ENCODE data around the gene SMIM38.

The SMIM38 gene

DNA sequence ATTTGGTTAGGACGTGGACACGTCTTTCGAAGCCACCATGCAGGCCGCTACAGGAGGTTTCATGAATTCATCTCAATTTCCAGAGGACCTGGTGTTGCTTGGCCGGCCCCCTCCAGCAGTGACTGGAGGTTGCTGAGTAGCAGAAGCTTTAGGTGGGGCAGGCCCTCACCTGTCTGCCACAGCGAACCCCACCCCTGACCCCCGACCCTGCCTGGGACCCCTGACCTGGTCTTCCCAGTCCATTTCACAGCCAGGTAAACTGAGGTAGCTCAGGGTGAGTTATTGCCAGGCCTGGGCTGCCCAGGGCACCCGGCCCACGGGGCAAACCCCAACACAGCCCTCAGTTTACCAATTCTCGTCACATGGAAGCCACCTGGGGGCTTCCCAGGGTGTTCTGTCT lies 39.1 kb upstream of the SMIM38 start:
- H3K4me3 Mint-ChIP-seq: no peak overlapping the region
- peaks cover 6% of the 10 kb centered on the region for H3K4me1 Mint-ChIP-seq
- no peak overlapping the region for H3K27ac Mint-ChIP-seq
- no peaks in the 10 kb centered on the region for H3K9me3 Mint-ChIP-seq
- H3K36me3 Mint-ChIP-seq: no peaks in the 10 kb centered on the region
- no peak for DNase-seq (ENCODE audit: low spot score in 2 of 2)
- no peak for ATAC-seq

DNA sequence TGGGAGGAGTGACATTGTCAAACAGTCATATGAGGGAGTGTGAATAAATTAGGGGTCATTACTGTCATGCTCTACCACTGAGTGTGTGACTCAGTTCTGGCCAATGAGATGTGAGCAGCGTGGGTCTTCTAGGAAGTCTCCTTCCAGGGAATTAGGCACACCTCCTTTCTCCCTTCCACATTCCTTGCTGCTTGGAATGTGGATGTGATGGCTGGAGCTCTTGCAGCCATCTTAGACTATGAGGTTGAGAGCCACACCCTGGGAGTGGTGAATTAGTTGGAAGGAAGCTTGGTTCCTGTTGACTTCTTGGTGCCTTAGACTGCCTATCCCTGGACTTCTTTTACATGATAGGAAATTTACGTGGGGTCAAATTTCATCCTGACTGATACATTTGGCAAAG lies 36.5 kb upstream of the SMIM38 start:
- ATAC-seq (no peak), DNase-seq (ENCODE audit: low spot score in 2 of 2) (no peak)
- Mint-ChIP-seq H3K36me3 (no peaks in the 10 kb centered on the region), H3K4me1 (peaks cover 15% of the 10 kb centered on the region), H3K27ac (no peak overlapping the region), H3K4me3 (no peak overlapping the region), H3K9me3 (no peaks in the 10 kb centered on the region)

DNA sequence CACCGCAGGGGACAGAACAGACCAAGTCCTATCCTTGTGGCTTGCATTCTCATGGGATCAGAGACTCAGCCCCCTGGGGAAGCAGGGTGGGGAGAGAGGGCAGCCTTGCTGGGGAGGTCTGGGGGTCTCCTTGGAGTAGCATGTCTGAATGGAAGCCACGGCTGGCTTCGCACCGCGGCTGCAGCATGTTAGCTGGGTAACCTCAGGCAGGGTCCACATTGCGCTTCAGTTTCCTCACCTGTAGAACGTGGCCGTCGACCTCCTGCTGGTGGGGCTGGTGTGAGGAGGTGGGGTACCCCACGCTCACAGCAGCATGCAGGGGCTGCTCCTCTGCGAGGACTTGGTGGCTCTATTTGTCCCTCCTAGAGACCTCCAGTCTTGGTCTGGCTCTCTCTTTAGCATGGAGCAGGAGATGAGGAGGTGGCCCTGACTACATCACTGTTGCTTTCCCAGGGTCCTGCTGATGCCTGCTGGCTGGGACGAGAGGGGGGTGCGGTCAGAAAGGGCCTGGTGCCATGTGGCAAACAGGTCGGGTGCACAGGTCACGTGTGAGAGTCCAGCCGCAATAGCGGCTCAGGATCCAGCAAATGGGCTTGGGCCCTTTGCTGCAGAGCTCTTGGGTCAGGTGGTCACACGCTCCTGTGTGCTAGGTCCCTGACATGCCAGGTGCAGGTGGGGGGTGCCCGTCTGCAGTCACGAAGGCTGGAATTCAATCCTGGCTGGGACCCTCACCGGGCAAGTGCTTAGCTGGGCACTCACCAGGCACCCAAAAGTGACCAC lies 35.4 kb upstream of the SMIM38 start:
- ATAC-seq (no peak), DNase-seq (ENCODE audit: low spot score in 2 of 2) (no peak)
- H3K36me3 Mint-ChIP-seq: no peaks in the 10 kb centered on the region
- H3K9me3 Mint-ChIP-seq: peaks cover 3% of the 10 kb centered on the region
- H3K27ac Mint-ChIP-seq: no peak overlapping the region
- H3K4me1 Mint-ChIP-seq: peaks cover 15% of the 10 kb centered on the region
- no peak overlapping the region for H3K4me3 Mint-ChIP-seq

DNA sequence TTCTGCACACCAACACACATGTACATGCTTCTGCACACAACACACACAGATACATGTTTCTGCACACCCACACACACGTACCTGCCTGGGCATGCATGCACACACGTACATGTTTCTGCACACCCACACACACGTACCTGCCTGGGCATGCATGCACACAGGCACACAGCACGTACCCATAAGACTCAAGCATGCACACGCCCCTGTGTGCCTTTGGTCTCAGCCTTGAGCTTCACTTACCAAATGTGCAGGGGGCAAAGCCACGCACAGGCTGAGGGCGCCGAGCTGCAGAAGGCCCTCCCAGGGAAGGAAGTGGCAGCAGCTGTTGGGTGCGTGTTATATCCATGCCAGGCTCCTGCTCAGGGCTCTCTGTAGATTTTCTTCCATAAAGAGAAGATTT lies 34.7 kb upstream of the SMIM38 start:
- Mint-ChIP-seq H3K36me3 (no peaks in the 10 kb centered on the region), H3K27ac (no peak overlapping the region), H3K4me1 (peaks cover 15% of the 10 kb centered on the region), H3K4me3 (no peak overlapping the region), H3K9me3 (peaks cover 3% of the 10 kb centered on the region)
- ATAC-seq (no peak), DNase-seq (ENCODE audit: low spot score in 2 of 2) (no peak)

DNA sequence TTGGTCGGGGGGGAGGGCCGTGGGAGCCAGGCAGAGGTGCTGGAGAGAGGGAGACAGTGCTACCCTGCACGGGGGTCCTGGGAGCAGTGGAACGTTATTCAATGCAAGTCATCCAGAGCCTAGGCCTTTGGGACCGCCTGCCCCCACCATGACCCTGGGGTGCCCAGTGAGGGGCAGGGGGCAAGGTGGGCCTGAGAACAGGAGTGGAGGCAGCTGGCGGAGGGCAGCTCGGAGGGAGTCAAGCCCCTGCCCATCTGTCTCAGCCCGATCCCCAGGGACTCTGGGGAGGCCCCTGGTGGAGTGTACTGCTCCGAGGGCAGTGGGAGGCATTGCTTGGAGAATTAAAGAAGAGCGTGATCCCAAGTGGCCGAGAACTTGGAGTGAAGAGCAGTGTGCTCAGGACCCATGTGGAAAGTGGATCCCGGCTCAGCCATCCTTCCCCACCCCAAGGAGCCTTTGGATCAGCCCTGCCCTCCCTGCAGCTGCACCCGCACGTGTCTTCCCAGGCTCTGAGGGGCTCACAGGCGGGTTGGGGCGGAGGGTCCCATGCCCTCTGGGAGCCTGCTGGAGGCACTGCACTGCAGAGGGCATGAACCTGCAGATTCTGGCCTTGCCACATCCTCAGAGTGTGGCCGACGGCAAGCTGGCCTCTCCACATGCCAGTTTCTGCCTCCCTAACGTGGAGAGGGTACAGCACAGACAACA lies 34.0 kb upstream of the SMIM38 start:
- Mint-ChIP-seq H3K27ac (no peak overlapping the region), H3K9me3 (peaks cover 3% of the 10 kb centered on the region), H3K4me3 (no peak overlapping the region), H3K36me3 (no peaks in the 10 kb centered on the region), H3K4me1 (peaks cover 15% of the 10 kb centered on the region)
- DNase-seq (ENCODE audit: low spot score in 2 of 2) (no peak), ATAC-seq (no peak)

DNA sequence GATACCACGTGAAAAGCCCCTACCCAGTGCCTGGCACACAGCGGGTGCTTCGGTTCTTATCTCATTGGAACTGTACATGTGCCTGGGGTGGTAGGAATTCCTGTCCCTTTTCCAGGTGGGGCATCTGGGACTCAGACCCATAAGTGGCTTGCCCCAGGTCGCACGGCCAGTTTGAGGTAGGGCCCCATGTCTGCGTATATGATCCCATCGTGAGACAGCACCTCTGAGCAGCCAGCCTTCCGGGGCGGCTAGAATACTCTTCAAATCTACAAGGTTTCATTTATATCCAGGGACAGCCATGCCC lies 33.5 kb upstream of the SMIM38 start:
- Mint-ChIP-seq H3K9me3 (peaks cover 3% of the 10 kb centered on the region), H3K4me1 (peaks cover 15% of the 10 kb centered on the region), H3K36me3 (no peaks in the 10 kb centered on the region), H3K27ac (no peak overlapping the region), H3K4me3 (no peak overlapping the region)
- DNase-seq (ENCODE audit: low spot score in 2 of 2) (no peak), ATAC-seq (no peak)

DNA sequence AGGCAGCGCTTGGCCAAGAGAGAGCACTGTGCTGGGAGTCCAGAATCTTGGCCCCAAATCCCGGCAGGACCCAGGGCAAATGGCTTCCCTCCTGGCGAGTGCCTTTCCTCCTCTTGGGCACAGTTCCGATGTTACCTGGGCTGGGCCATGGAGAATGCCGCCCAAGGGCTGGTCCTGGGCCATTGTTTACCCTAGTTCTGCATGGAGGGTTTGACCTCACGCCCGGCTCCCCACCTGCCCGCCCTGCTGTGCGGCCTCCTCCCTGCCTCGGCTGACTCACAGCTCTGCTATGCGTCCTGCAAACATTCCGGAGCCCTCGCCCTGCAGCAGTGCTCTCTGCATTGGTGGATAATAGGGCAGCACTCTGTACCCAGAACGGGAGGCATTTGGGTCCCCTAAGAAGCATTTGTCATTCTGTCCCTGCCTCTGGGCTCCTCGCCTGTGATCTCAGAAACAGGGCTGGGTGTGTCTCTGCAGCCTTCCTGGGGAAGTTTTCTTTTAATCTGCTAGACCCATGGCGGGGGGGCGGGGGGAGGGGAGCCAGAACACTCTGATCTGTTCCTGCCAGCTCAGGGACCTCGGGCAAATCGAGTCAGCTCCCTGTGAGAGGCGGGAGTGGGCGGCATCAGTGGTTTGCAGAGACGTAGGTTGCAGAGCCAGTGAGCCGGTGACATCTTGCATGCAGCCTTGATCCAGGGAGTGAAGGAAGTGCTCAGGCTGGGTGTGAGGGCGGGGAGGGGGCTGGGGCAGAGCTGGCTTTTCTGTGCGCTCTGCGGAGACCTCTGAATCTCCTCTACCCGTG lies 32.9 kb upstream of the SMIM38 start:
- ATAC-seq: peak; percentile 78
- Mint-ChIP-seq H3K36me3 (no peaks in the 10 kb centered on the region), H3K9me3 (peaks cover 3% of the 10 kb centered on the region), H3K4me3 (peak overlapping the region; percentile 16), H3K4me1 (peaks cover 15% of the 10 kb centered on the region), H3K27ac (no peak overlapping the region)
- DNase-seq (ENCODE audit: low spot score in 2 of 2): no peak

DNA sequence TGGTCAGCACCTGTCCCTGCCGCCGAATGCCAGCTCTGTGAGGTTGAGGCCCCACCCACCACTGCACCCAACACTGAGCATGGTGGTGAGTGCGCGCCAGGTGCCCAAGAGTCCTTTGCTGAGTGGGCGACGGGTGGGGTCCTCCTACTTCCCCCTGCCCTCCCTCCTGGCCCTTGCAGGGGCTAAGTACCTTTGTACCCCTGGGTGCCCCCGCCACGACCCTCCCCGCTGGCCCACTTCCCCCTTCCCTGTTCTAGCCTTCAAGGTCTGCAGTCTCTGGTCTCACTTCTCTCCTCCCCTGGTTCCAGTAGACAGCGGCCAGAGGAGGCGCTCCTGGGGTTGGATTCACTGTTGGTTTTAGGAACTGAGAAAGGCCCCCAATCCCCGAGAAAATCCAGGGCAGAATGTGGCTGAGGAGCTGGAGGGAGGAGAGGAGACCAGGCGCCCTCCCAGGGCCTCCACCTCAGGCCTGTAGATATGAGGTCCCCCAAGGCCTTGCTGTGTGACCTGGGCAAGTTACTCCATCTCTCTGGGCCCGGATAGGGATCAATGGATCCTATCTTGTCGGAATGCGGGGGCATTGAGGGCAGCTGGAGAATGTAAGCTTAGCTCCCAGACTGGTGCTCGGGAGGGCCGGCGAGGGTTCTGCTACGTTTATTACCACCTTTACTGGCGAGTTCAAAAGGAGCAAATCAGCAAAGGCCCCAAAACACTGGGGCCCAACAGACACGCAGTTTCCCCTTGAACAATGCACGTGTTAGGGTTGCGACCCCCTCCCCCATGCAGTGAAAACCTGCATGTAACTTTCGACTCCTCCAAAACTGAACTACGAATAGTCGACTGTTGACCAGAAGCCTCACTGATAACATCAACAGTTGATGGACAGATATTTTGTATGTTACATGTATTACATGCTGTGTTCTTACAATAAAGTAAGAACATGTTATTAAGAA lies 31.9 kb upstream of the SMIM38 start:
- no peaks in the 10 kb centered on the region for H3K36me3 Mint-ChIP-seq
- H3K4me1 Mint-ChIP-seq: peaks cover 15% of the 10 kb centered on the region
- H3K4me3 Mint-ChIP-seq: no peak overlapping the region
- H3K9me3 Mint-ChIP-seq: peaks cover 3% of the 10 kb centered on the region
- no peak for DNase-seq (ENCODE audit: low spot score in 2 of 2)
- H3K27ac Mint-ChIP-seq: no peak overlapping the region
- ATAC-seq: peak; percentile 3

DNA sequence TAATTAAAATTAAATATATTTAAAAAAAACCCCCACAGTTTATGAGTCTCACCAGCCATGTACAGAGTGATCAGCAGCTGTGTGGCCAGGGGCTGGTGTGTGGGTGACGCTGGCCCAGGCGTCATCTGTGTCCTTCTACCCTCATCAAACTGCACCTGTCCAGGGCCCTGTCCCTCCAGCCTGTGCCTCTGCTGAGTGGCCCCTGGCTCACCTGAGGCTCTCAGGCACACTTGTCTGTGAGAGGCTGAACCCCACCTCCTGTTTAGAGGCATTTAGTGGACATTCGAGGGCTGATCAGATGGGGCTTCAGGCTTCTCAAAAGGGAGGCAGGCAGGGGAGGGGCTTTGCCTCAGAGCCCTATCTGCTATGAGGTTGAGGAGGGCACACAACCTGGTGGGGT lies 29.9 kb upstream of the SMIM38 start:
- peaks cover 15% of the 10 kb centered on the region for H3K4me1 Mint-ChIP-seq
- ATAC-seq: no peak
- no peak overlapping the region for H3K27ac Mint-ChIP-seq
- no peak overlapping the region for H3K4me3 Mint-ChIP-seq
- H3K36me3 Mint-ChIP-seq: no peaks in the 10 kb centered on the region
- no peak for DNase-seq (ENCODE audit: low spot score in 2 of 2)
- H3K9me3 Mint-ChIP-seq: peaks cover 6% of the 10 kb centered on the region

DNA sequence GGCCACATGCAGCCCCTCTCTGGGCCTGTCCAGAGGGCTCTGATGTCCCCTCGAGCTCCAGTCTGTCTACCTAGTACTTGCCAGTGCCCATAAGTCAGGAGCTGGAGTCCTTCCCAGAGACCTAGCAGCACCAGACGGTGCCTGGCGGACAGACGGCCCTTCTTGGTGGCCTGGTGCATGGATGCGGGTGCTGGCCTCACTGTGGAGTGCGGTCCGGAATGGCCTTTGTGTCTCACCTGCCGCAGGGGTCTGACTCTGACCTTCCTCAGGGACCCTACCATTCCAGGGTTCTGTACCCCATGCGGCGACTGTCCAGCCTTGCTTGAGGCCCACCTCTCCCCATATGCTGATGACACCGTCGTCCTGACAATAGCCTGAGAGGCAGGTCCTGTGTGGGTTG lies 29.4 kb upstream of the SMIM38 start:
- DNase-seq (ENCODE audit: low spot score in 2 of 2) (no peak), ATAC-seq (no peak)
- peaks cover 6% of the 10 kb centered on the region for H3K9me3 Mint-ChIP-seq
- peaks cover 13% of the 10 kb centered on the region for H3K4me1 Mint-ChIP-seq
- no peaks in the 10 kb centered on the region for H3K36me3 Mint-ChIP-seq
- no peak overlapping the region for H3K4me3 Mint-ChIP-seq
- H3K27ac Mint-ChIP-seq: no peak overlapping the region

DNA sequence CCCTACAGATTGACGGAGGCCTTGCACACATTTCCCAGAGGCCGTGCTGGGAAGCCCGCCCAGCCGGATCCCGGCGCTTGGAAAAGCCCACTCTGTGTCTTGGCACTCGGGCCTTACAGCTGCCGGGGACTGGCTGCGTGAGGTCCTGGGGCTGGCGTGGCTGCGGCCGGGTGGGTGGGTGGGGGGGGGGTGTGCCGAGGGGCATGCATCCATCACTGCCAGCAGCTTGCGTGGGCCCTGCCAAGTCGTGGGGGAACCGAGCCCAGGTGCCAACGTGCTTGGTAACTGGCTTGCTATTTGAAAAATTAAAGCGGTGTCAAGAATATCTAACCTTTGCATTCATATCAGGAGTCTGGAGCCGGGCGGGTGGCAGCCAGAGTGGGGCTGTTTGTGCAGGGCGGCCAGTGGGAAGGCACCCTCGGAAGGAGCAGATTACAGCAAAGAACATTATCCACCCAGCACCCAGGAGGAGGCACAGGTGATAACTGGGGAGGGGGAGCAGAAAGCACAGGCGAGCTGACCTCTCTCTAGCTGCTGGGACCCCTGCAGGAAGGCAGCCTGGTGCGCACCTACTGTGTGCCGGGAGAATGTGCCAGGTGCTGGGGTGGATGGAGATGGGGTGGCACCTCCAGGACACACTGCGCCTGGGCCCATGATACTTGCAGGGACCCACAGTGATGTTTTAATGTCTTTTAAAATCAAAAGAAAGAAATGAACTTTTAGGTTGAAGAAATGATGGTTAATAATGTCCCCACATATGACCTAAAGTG lies 28.5 kb upstream of the SMIM38 start:
- no peak overlapping the region for H3K27ac Mint-ChIP-seq
- peaks cover 6% of the 10 kb centered on the region for H3K9me3 Mint-ChIP-seq
- no peak overlapping the region for H3K4me3 Mint-ChIP-seq
- H3K4me1 Mint-ChIP-seq: peaks cover 9% of the 10 kb centered on the region
- H3K36me3 Mint-ChIP-seq: no peaks in the 10 kb centered on the region
- no peak for ATAC-seq
- no peak for DNase-seq (ENCODE audit: low spot score in 2 of 2)

DNA sequence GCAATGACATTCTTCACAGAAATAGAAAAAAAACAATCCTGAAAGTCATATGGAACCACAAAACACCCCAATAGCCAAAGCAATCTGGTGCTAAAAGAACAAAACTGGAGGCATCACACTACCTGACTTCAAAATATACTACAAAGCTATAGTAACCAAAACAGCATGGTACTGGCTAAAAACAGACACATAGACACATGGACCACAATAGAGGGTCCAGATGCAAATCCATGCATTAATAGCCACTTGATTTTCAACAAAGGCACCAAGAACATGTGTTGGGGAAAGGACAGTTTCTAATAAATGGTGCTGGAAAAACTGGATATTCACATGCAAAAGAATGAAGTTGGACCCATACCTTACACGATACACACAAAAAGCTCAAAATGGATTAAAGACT lies 27.9 kb upstream of the SMIM38 start:
- H3K9me3 Mint-ChIP-seq: peaks cover 6% of the 10 kb centered on the region
- H3K27ac Mint-ChIP-seq: no peak overlapping the region
- H3K4me1 Mint-ChIP-seq: peaks cover 5% of the 10 kb centered on the region
- no peak overlapping the region for H3K4me3 Mint-ChIP-seq
- DNase-seq (ENCODE audit: low spot score in 2 of 2) (no peak), ATAC-seq (no peak)
- no peaks in the 10 kb centered on the region for H3K36me3 Mint-ChIP-seq

DNA sequence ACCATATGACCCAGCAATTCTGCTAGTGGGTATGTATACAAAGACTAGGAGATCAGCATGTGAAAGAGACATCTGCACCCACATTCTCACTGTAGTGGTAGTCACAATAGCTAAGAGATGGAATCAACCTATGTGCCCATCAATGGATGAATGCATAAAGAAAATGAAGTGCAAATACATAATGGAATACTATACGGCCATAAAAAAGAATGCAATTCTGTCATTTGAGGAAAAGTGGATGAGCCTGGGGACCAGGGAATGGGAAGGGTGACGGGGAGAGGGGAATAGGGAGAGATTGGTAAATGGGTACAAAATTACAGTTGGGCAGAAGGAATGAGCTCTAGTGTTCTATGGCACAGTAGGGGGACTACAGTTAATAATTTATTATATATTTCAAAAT lies 26.7 kb upstream of the SMIM38 start:
- ATAC-seq: no peak
- no peak for DNase-seq (ENCODE audit: low spot score in 2 of 2)
- Mint-ChIP-seq H3K9me3 (peaks cover 8% of the 10 kb centered on the region), H3K4me1 (peaks cover 3% of the 10 kb centered on the region), H3K27ac (no peak overlapping the region), H3K4me3 (no peak overlapping the region), H3K36me3 (no peaks in the 10 kb centered on the region)

DNA sequence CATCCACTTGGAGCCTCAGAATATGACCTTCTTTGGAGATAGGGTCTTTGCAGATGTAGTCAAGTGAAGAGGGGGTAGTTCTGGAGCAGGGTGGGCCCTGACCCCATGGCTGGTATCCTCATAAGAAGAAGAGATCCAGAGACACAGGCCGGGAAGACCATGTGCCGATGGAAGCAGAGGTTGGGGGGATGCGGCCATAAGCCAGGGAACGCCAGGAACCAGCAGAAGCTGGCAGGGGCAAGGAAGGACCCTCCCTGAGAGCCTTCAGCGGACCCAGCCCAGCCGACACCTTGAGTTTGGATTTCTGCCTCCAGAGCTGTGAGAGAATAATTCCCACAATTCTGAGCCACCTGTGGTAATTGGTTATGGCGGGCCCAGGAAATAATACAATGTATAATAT lies 26.1 kb upstream of the SMIM38 start:
- ATAC-seq (no peak), DNase-seq (ENCODE audit: low spot score in 2 of 2) (no peak)
- Mint-ChIP-seq H3K36me3 (no peaks in the 10 kb centered on the region), H3K4me1 (peaks cover 6% of the 10 kb centered on the region), H3K9me3 (peaks cover 6% of the 10 kb centered on the region), H3K27ac (no peak overlapping the region), H3K4me3 (no peak overlapping the region)
